Measurements from ENCODE around the gene ANK3. TPM values are rescaled to one million over a fixed set of nuclear protein-coding genes. Genes with fewer than 3 reads are reported as not detected.

Gene ANK3
- polyA plus RNA-seq, 1 donor from 2014 or later: 114 TPM

DNA sequence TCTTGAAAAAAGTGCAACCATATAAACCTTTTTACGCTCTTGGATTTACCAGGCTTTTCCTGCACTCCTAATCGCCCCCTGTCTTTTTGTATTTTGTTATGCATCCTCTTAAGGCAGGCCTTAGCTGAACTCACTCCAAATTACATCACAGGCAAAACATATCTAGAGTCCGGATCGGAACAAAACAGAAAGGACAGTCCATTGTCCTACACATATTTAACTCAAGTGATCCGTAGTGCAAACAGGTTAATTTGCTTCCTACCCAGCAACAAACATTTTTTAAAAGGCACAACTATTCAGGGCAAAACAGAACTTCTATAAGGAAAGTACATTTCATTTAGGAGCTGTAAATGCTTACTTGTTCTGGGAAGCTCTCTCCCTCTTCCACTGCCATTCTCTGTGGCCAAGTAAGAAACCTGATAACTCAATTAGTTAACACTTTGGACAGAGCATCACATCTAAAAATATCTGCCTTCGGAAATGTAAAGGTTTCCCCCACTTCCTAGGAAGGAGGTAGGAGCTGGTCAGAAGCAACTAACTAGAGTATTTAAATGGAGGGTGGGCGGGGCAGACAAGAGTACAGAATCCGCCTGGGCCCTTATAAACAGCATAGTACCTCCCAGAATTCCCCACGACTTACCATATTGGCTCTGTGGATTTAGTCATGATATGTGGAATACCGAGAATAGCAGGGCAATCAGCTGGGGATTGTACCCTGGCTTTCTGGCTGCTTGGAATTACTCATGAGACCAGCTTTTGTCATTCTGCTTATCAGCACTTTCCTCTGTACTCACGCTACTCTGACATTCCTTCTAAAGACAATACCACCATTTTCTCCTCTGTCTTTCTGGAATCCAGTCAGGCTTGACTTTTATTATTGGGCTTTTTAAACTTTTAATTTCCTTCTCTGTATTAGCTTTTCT is 89.5 kb downstream of the ANK3 start:
- no peak for TF ChIP-seq EP300 (conservative IDR thresholded peaks at IDR 0.05; ENCODE audit: poor library complexity, severe bottlenecking)
- no peak overlapping the region for H3K4me3 ChIP-seq (ENCODE audit: low read length)
- peaks cover 21% of the 10 kb centered on the region for H3K79me2 ChIP-seq (replicated peaks; ENCODE audit: insufficient read depth, low read length)
- no peak overlapping the region for H3K9ac ChIP-seq (ENCODE audit: low read length)
- no peaks in the 10 kb centered on the region for H3K36me3 ChIP-seq (ENCODE audit: insufficient read depth, low read length)
- H3K9me2 ChIP-seq (ENCODE audit: insufficient read depth, low read length): no peaks in the 10 kb centered on the region
- no peaks in the 10 kb centered on the region for H3K27me3 ChIP-seq (ENCODE audit: insufficient read depth, low read depth, low read length)
- H3K9me3 ChIP-seq (ENCODE audit: low read length): no peaks in the 10 kb centered on the region
- no peak overlapping the region for H3K27ac ChIP-seq (ENCODE audit: low read length)
- no peak overlapping the region for H2AFZ ChIP-seq (ENCODE audit: low read depth, low read length)
- H3F3A ChIP-seq (ENCODE audit: insufficient read depth, low read length, poor library complexity, severe bottlenecking): no peaks in the 10 kb centered on the region
- no peak overlapping the region for H3K4me2 ChIP-seq (ENCODE audit: low read length)
- H4K20me1 ChIP-seq (ENCODE audit: insufficient read depth): no peaks in the 10 kb centered on the region

DNA sequence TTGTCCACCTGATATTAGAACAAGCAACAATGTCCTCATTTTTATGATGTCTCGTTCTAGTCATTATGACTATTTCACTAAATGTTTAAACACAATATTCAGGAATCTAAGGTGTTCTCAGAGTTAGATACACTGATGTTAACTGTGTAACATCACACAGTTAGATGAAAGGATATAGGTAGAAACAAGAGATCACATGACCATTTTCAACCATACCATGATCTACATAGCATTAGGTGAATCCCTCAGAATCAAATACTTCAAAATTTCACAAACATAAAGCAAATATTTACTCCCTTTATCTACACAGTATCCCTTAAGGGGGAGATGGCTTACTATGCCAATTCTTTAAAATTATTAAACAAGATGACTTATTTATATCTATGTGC is 90.3 kb downstream of the ANK3 start:
- Histone ChIP-seq H3K4me2 (ENCODE audit: low read length) (no peak overlapping the region), H3K9me3 (ENCODE audit: low read length) (no peaks in the 10 kb centered on the region), H3K36me3 (ENCODE audit: insufficient read depth, low read length) (no peaks in the 10 kb centered on the region), H3K9ac (ENCODE audit: low read length) (no peak overlapping the region), H3K4me3 (ENCODE audit: low read length) (no peak overlapping the region), H3K79me2 (replicated peaks; ENCODE audit: insufficient read depth, low read length) (peaks cover 21% of the 10 kb centered on the region), H2AFZ (ENCODE audit: low read depth, low read length) (no peak overlapping the region), H3K27me3 (ENCODE audit: insufficient read depth, low read depth, low read length) (no peaks in the 10 kb centered on the region), H3F3A (ENCODE audit: insufficient read depth, low read length, poor library complexity, severe bottlenecking) (no peaks in the 10 kb centered on the region), H3K27ac (ENCODE audit: low read length) (no peak overlapping the region), H4K20me1 (ENCODE audit: insufficient read depth) (no peaks in the 10 kb centered on the region), H3K9me2 (ENCODE audit: insufficient read depth, low read length) (no peaks in the 10 kb centered on the region)
- TF ChIP-seq MXI1 (conservative IDR thresholded peaks at IDR 0.05; ENCODE audit: poor library complexity, severe bottlenecking): no peak
- no peak for TF ChIP-seq TAF1 (IDR thresholded peaks at IDR 0.05; ENCODE audit: low read depth)
- TF ChIP-seq RAD21 (conservative IDR thresholded peaks at IDR 0.05): no peak
- no peak for TF ChIP-seq EP300 (conservative IDR thresholded peaks at IDR 0.05; ENCODE audit: poor library complexity, severe bottlenecking)
- no peak for TF ChIP-seq POLR2AphosphoS5 (IDR thresholded peaks at IDR 0.05)
- TF ChIP-seq REST (IDR thresholded peaks at IDR 0.05; ENCODE audit: borderline replicate concordance): no peak
- no peak for TF ChIP-seq CTCF (IDR thresholded peaks at IDR 0.05; ENCODE audit: poor library complexity, severe bottlenecking)
- TF ChIP-seq SMC3 (conservative IDR thresholded peaks at IDR 0.05; ENCODE audit: poor library complexity): no peak
- TF ChIP-seq EZH2 (IDR thresholded peaks at IDR 0.05; ENCODE audit: borderline replicate concordance, insufficient read depth, low read length, poor library complexity, severe bottlenecking): no peak
